GM13976 (cell line): ENCODE results near the gene ADAM30.

Experiments used
- DNase-seq: peaks from one replicate; pipeline ENCODE4 v3.0.0; 2012; ENCODE audit warnings: low spot score
- CTCF ChIP-seq: IDR thresholded peaks from 2 replicates; pipeline ENCODE4 v1.5.1; 2012; ENCODE audit warnings: borderline replicate concordance, mild to moderate bottlenecking; ENCODE audit not compliant: insufficient read depth; ENCODE audit errors: extremely low read depth, missing control alignments, control extremely low read depth
- in situ Hi-C: fragments of 300-500 bp; cut with MboI; formaldehyde crosslinking; loops from one replicate; pipeline ENCODE4 v1.12.0; 2022; ENCODE audit warnings: low sequenced_read_pairs, mixed read lengths, inconsistent platforms; ENCODE audit not compliant: unreplicated experiment

Gene ADAM30

GRCh38 chr1:119871881-119872280 lies 24.4 kb downstream of the ADAM30 start:
- TF ChIP-seq CTCF = no peak
- DNase-seq = no peak
- in situ Hi-C loops = no loop called here

GRCh38 chr1:119870917-119871596 lies 25.3 kb downstream of the ADAM30 start:
- TF ChIP-seq CTCF = peak; percentile 73
- in situ Hi-C loops = no loop called here
- DNase-seq = peak; percentile 61

- DNase-seq = no peak
- no peak for TF ChIP-seq CTCF
- in situ Hi-C loops = no loop called here
Observed at GRCh38 chr1:119869995-119870394, 26.3 kb downstream of the ADAM30 start.

- TF ChIP-seq CTCF = no peak
- no peak for DNase-seq
- in situ Hi-C loops = no loop called here
Observed at GRCh38 chr1:119868176-119868575, 28.1 kb downstream of the ADAM30 start.

GRCh38 chr1:119866451-119866850 lies 29.9 kb downstream of the ADAM30 start:
- DNase-seq = no peak
- TF ChIP-seq CTCF = no peak
- in situ Hi-C loops = no loop called here

GRCh38 chr1:119865627-119866026 lies 30.7 kb downstream of the ADAM30 start:
- no peak for TF ChIP-seq CTCF
- DNase-seq = no peak
- in situ Hi-C loops = no loop called here

- TF ChIP-seq CTCF = no peak
- DNase-seq = no peak
- in situ Hi-C loops = no loop called here
Observed at GRCh38 chr1:119862276-119862675, 34.0 kb downstream of the ADAM30 start.
